K562 (cell line): ENCODE results near the gene DCUN1D2. TPM values are rescaled to one million over a fixed set of nuclear protein-coding genes. Genes with fewer than 3 reads are reported as not detected.

Source experiments
- ATAC-seq: fragments of 200-7000 bp; cut with Tn5 transposase; 3 replicates; pipeline ENCODE4 v1.9.1; 2020; ENCODE audit warnings: moderate library complexity
- BruUV-seq: library from RNA; stranded (reverse); fragments of 400-500 nt; replicated peaks from 2 replicates; lab custom pipeline; 2021; lab: Mats Ljungman, UMichigan
- CTCF ChIA-PET: fragments of 300-600 bp; formaldehyde crosslinking; extraction: SDS; loops from one replicate; lab custom pipeline; 2021; ENCODE audit warnings: low intra/inter-chr PET ratio; lab: Yijun Ruan, JAX
- POLR2A ChIA-PET: fragments of 300-600, 350-650 bp; sonication (Branson Sonifier 250); formaldehyde crosslinking; extraction: SDS; loops from one replicate; lab custom pipeline; 2021; ENCODE audit warnings: antibody characterized with exemption, inconsistent platforms; lab: Yijun Ruan, JAX
- DNase-seq, 4 experiments: peaks; one replicate each; pipeline versions ENCODE4 v3.0.0 to v3.0.0-alpha.2; 2011 to 2018; ENCODE audit warnings: low spot score in 3 of 4, mixed read lengths in 3 of 4; ENCODE audit errors: extremely low read depth in 1 of 4
- FAIRE-seq: peaks from 2 replicates; lab custom pipeline; 2011; peaks lifted over from hg19 to GRCh38; lab: Jason Lieb, UNC
- H2AFZ ChIP-seq: 2 replicates; pipeline ENCODE4 v1.6.0; 2011; ENCODE audit warnings: low read depth, low read length, control low read depth, inconsistent platforms
- H3K27ac ChIP-seq: fragments of 200-600 bp; 3 replicates; pipeline ENCODE4 v1.8.0; 2011; ENCODE audit warnings: low read depth, mild to moderate bottlenecking, control low read depth, inconsistent platforms, low read length, moderate library complexity, mixed read lengths; ENCODE audit errors: extremely low read depth
- H3K27me3 ChIP-seq, 2 experiments: fragments of 300-600 bp in 1 of 2; 2 replicates in 1 of 2; 3 replicates in 1 of 2; pipeline versions ENCODE4 v1.6.0 to v1.8.0; 2011; ENCODE audit warnings: inconsistent platforms in 2 of 2, low read length in 2 of 2, mild to moderate bottlenecking in 1 of 2, mixed read lengths in 1 of 2, moderate library complexity in 1 of 2; ENCODE audit not compliant: control insufficient read depth in 2 of 2, insufficient read depth in 2 of 2
- H3K36me3 ChIP-seq: fragments of 300-600 bp; 3 replicates; pipeline ENCODE4 v1.8.0; 2011; ENCODE audit warnings: mild to moderate bottlenecking, low read length, inconsistent platforms; ENCODE audit not compliant: control insufficient read depth, insufficient read depth
- H3K4me1 ChIP-seq, 2 experiments: fragments of 200-600 bp in 1 of 2; replicated peaks in 1 of 2; 2 replicates in 1 of 2; 3 replicates in 1 of 2; pipeline versions ENCODE4 v1.5.1 to v1.8.0; 2011; ENCODE audit warnings: inconsistent platforms in 2 of 2, low read length in 2 of 2, mild to moderate bottlenecking in 1 of 2, mixed read lengths in 1 of 2, moderate library complexity in 1 of 2; ENCODE audit not compliant: control insufficient read depth in 2 of 2, insufficient read depth in 2 of 2
- H3K4me2 ChIP-seq: 2 replicates; pipeline ENCODE4 v1.6.1; 2011; ENCODE audit warnings: low read length, control low read depth, inconsistent platforms, mixed read lengths; ENCODE audit not compliant: insufficient read depth
- H3K4me3 ChIP-seq: fragments of 200-600 bp; sonication (generic), shearing (Covaris generic); 2 replicates; pipeline ENCODE4 v1.5.1; 2016; ENCODE audit warnings: control low read depth, inconsistent platforms
- H3K79me2 ChIP-seq: fragments of 200-600 bp; 3 replicates; pipeline ENCODE4 v1.8.0; 2011; ENCODE audit warnings: low read length, inconsistent platforms; ENCODE audit not compliant: control insufficient read depth, insufficient read depth
- H3K9ac ChIP-seq, 2 experiments: 2 replicates each; pipeline versions ENCODE4 v1.6.0 to v1.6.1; 2011; ENCODE audit warnings: low read depth in 2 of 2, low read length in 2 of 2, control low read depth in 1 of 2, inconsistent platforms in 1 of 2, mild to moderate bottlenecking in 1 of 2, mixed read lengths in 1 of 2; ENCODE audit not compliant: insufficient read depth in 1 of 2
- H3K9me1 ChIP-seq: one replicate; pipeline ENCODE4 v1.6.0; 2011; ENCODE audit warnings: inconsistent platforms, mild to moderate bottlenecking, low read length, moderate library complexity; ENCODE audit not compliant: control insufficient read depth, insufficient read depth
- H3K9me3 ChIP-seq: replicated peaks from 2 replicates; pipeline ENCODE4 v1.5.1; 2011; ENCODE audit warnings: low read depth, low read length, inconsistent platforms; ENCODE audit not compliant: control insufficient read depth, insufficient read depth
- H4K20me1 ChIP-seq: replicated peaks from 2 replicates; pipeline ENCODE4 v1.6.1; 2011; ENCODE audit warnings: low read length, inconsistent platforms, mixed read lengths; ENCODE audit not compliant: control insufficient read depth, insufficient read depth
- CREB1 ChIP-seq, 2 experiments: sonication (generic) in 1 of 2; formaldehyde crosslinking in 1 of 2; IDR thresholded peaks; 2 replicates each; pipeline versions ENCODE4 v1.6.1 to v1.8.0; 2012 to 2022; ENCODE audit warnings: inconsistent platforms in 1 of 2, mild to moderate bottlenecking in 1 of 2, missing genetic modification reagents in 1 of 2, moderate library complexity in 1 of 2
- DDX20 ChIP-seq: fragments of 450-650 bp; IDR thresholded peaks from 2 replicates; pipeline ENCODE4 v1.6.1; 2016; ENCODE audit warnings: missing genetic modification characterization, low read depth, mild to moderate bottlenecking, missing compliant biosample characterization, moderate library complexity
- DMBX1 ChIP-seq: fragments of 250-450 bp; sonication (Bioruptor Pico); IDR thresholded peaks from 2 replicates; pipeline ENCODE4 v1.8.0; 2022; ENCODE audit warnings: inconsistent platforms, mild to moderate bottlenecking, moderate library complexity, borderline replicate concordance
- ESRRB ChIP-seq: fragments of 250-450 bp; sonication (Bioruptor Pico); IDR thresholded peaks from 2 replicates; pipeline ENCODE4 v1.5.0; 2020; ENCODE audit warnings: mild to moderate bottlenecking, moderate library complexity, borderline replicate concordance
- MCM5 ChIP-seq: fragments of 450-650 bp; IDR thresholded peaks from 2 replicates; pipeline ENCODE4 v1.6.1; 2016; ENCODE audit warnings: low read depth
- MTA1 ChIP-seq: fragments of 450-650 bp; IDR thresholded peaks from 2 replicates; pipeline ENCODE4 v1.6.1; 2017; ENCODE audit warnings: borderline replicate concordance
- SIX5 ChIP-seq, 2 experiments: IDR thresholded peaks; 2 replicates each; pipeline ENCODE4 v1.6.1; 2011; ENCODE audit warnings: low read length in 2 of 2, borderline replicate concordance in 1 of 2, low read depth in 1 of 2, mild to moderate bottlenecking in 1 of 2, moderate library complexity in 1 of 2; ENCODE audit not compliant: insufficient read depth in 1 of 2
- SNIP1 ChIP-seq: fragments of 450-650 bp; IDR thresholded peaks from 2 replicates; pipeline ENCODE4 v1.7.1; 2017; ENCODE audit warnings: low read depth, mild to moderate bottlenecking
- TEAD1 ChIP-seq, 2 experiments: fragments of 450-650 bp in 1 of 2; sonication (generic) in 1 of 2; formaldehyde crosslinking; IDR thresholded peaks; 2 replicates each; pipeline versions ENCODE4 v1.4.0 to v1.8.0; 2020 to 2022; ENCODE audit warnings: mild to moderate bottlenecking in 2 of 2, missing genetic modification reagents in 1 of 2
- TFE3 ChIP-seq: fragments of 450-650 bp; formaldehyde crosslinking; IDR thresholded peaks from 2 replicates; pipeline ENCODE4 v1.4.0; 2020; ENCODE audit warnings: mild to moderate bottlenecking, mixed read lengths
- ZNF609 ChIP-seq: sonication (generic); formaldehyde crosslinking; IDR thresholded peaks from 2 replicates; pipeline ENCODE4 v1.8.1; 2023; ENCODE audit warnings: missing genetic modification reagents, mild to moderate bottlenecking, borderline replicate concordance
- ZNF668 ChIP-seq: fragments of 250-450 bp; sonication (Bioruptor Pico); IDR thresholded peaks from 2 replicates; pipeline ENCODE4 v1.8.0; 2022; ENCODE audit warnings: mild to moderate bottlenecking, inconsistent platforms
- WGBS: fragments of 100-300 bp; shearing (Covaris generic); methylation state at CpG from one replicate; pipeline ENCODE4 v1.1.6; 2016; ENCODE audit warnings: low coverage, mixed read lengths; ENCODE audit not compliant: insufficient coverage; ENCODE audit errors: missing lambda C conversion rate; 5-methylcytosine and 5-hydroxymethylcytosine counted together
- in situ Hi-C: fragments of 300-500 bp; cut with MboI; formaldehyde crosslinking; loops from 4 replicates; pipeline ENCODE4 v1.15.0; 2018; ENCODE audit warnings: inconsistent platforms, mixed read lengths
- intact Hi-C: fragments of 100-400 bp; cut with micrococcal nuclease; formaldehyde crosslinking; loops from 2 replicates; pipeline ENCODE4 v1.14.2; 2022
- polyA plus RNA-seq, 8 experiments: library from polyadenylated mRNA; depleted of rRNA in 4 of 8; stranded (reverse) in 5 of 8; unstranded in 3 of 8; fragments of >200 nt; fragmentation: Nextera tagmentation in 2 of 8; fragmentation: Illumina TruSeq in 1 of 8; extraction: Ambion mirVana in 2 of 8; extraction: Trizol in 1 of 8; gene quantifications; 2 replicates each; pipeline versions ENCODE4 v1.2.1 to v1.2.3, GENCODE V29; 2011 to 2014; ENCODE audit warnings: inconsistent platforms in 1 of 8, missing spikeins in 1 of 8
- total RNA-seq, 7 experiments: library from RNA; depleted of rRNA in 6 of 7; stranded (reverse); fragments of >200 nt in 6 of 7; fragmentation: Illumina TruSeq in 2 of 7; extraction: Trizol in 2 of 7; gene quantifications; 2 replicates each; pipeline versions ENCODE4 v1.2.1 to v1.2.3, GENCODE V29; 2011 to 2021; ENCODE audit warnings: low replicate concordance in 1 of 7
- TF ChIP-seq, protein P1 (sequence below): fragments of 450-650 bp; IDR thresholded peaks from 2 replicates; pipeline ENCODE4 v1.6.1; 2016; ENCODE audit warnings: low read depth, mild to moderate bottlenecking, moderate library complexity
- TF ChIP-seq, protein P2 (sequence below): fragments of 250-450 bp; sonication (Bioruptor Pico); IDR thresholded peaks from 2 replicates; pipeline ENCODE4 v1.4.0; 2020

DCUN1D2 gene
- total and polyA plus RNA-seq, 9 of the 15 experiments (the other 6 are each of a cell fraction or from before 2014, with no cell fraction given): 2.1 to 16.8 (median 11.1) TPM

GRCh38 chr13:113413898-113414282 is 76.6 kb downstream of the DCUN1D2 start:
- Histone ChIP-seq H3K36me3 (no peaks in the 10 kb centered on the region), H3K79me2 (no peaks in the 10 kb centered on the region), H3K9me3 (no peaks in the 10 kb centered on the region), H3K4me1 (peaks cover 0 to 18% of the 10 kb centered on the region in 2 experiments; a peak in 2 of 5 replicates), H4K20me1 (no peaks in the 10 kb centered on the region; the same call in 1 of the 2 replicates), H3K4me3 (no peak overlapping the region), H3K9me1 (no peaks in the 10 kb centered on the region), H2AFZ (no peak overlapping the region), H3K9ac (no peak overlapping the region; a peak in 1 of 4 replicates), H3K27me3 (peaks cover 19 to 56% of the 10 kb centered on the region in 2 experiments), H3K4me2 (no peak overlapping the region), H3K27ac (no peak overlapping the region)
- POLR2A ChIA-PET: no interaction called here
- BruUV-seq: no TSS peak
- CTCF ChIA-PET: no interaction called here
- FAIRE-seq (no peak), ATAC-seq (no peak), DNase-seq (no peak)
- intact Hi-C loops (no loop called here), in situ Hi-C loops (no loop called here)
- 3% methylated on average over 5 of the region's 9 CpGs for WGBS
- TF ChIP-seq MCM5: no peak
- TF ChIP-seq, protein P1, sequence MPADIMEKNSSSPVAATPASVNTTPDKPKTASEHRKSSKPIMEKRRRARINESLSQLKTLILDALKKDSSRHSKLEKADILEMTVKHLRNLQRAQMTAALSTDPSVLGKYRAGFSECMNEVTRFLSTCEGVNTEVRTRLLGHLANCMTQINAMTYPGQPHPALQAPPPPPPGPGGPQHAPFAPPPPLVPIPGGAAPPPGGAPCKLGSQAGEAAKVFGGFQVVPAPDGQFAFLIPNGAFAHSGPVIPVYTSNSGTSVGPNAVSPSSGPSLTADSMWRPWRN: no peak
- TF ChIP-seq, protein P2, sequence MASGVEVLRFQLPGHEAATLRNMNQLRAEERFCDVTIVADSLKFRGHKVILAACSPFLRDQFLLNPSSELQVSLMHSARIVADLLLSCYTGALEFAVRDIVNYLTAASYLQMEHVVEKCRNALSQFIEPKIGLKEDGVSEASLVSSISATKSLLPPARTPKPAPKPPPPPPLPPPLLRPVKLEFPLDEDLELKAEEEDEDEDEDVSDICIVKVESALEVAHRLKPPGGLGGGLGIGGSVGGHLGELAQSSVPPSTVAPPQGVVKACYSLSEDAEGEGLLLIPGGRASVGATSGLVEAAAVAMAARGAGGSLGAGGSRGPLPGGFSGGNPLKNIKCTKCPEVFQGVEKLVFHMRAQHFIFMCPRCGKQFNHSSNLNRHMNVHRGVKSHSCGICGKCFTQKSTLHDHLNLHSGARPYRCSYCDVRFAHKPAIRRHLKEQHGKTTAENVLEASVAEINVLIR: no peak
- no peak for TF ChIP-seq TEAD1 (CRISPR knock-in tag; IDR thresholded peaks at IDR 0.05)
- TF ChIP-seq TFE3 (CRISPR knock-in tag): no peak
- TF ChIP-seq SIX5 (IDR thresholded peaks at IDR 0.05; ENCODE audit: borderline replicate concordance in 1 of 2, insufficient read depth in 1 of 2, low read depth in 1 of 2, low read length in 2 of 2): no peak
- no peak for TF ChIP-seq ZNF609 (CRISPR knock-in tag)
- no peak for TF ChIP-seq CREB1 (IDR thresholded peaks at IDR 0.05)
- TF ChIP-seq CREB1 (CRISPR knock-in tag; IDR thresholded peaks at IDR 0.05): no peak
- TF ChIP-seq ZNF668 (CRISPR knock-in tag): no peak
- TF ChIP-seq DDX20 (tag): no peak
- no peak for TF ChIP-seq SNIP1
- TF ChIP-seq MTA1: no peak
- TF ChIP-seq DMBX1 (CRISPR knock-in tag): no peak
- no peak for TF ChIP-seq ESRRB
